GM21447 (cell line): ENCODE measurements around the gene CCDC186.
A peak's percentile ranks its signal among the peaks of the same experiment; 100 is the strongest.
"Not testable (repeated sequence)": the region's sequence is repeated elsewhere in the genome, so short reads cannot be mapped to it uniquely, and the experiment has no call there.

Experiments used
- ATAC-seq: cut with Tn5 transposase; IDR thresholded peaks from one replicate; pipeline ENCODE4 v1.9.1; 2021; ENCODE audit not compliant: unreplicated experiment

The CCDC186 gene

DNA sequence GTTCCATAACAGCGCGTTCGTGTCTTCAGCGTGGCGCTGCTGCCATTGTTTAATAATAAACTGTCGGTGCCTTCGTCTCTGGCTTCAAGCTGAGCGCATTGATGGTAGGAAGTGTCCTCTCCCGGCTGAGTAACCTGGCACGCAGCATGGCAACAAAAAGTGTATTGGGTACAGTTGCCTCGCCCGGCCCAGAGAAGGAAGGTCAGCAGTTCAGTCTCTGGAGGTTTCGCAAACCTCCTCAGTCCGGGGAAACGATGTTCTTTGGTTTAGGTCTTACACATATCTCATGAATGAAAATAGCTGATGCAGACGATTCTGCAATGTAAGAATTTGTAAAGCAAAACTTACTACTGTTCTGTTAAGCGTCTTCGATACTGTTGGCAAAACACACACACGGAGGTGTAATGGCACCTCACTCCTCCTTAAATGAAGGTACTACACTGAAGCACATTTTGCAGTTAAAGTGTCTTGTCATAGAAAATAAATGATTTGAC, 739 bp upstream of the CCDC186 start:
- peak; percentile 35 for ATAC-seq

DNA sequence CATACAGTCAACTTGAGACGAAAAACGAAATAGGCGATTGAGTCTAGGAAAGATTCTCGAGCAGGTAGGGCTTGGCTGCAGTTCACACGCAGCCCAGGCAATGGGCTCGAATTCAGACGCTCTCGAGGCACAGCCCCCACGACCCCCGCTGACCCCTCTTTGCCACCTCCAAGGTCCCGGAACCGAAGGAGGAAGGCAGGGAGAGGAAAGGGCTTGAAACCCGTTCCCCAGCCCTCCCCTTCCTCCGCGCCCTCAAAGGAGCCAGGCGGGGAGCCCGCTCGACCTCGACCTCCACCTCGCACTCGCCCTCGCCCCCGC, 441 bp downstream of the CCDC186 start:
- peak; percentile 1 for ATAC-seq

DNA sequence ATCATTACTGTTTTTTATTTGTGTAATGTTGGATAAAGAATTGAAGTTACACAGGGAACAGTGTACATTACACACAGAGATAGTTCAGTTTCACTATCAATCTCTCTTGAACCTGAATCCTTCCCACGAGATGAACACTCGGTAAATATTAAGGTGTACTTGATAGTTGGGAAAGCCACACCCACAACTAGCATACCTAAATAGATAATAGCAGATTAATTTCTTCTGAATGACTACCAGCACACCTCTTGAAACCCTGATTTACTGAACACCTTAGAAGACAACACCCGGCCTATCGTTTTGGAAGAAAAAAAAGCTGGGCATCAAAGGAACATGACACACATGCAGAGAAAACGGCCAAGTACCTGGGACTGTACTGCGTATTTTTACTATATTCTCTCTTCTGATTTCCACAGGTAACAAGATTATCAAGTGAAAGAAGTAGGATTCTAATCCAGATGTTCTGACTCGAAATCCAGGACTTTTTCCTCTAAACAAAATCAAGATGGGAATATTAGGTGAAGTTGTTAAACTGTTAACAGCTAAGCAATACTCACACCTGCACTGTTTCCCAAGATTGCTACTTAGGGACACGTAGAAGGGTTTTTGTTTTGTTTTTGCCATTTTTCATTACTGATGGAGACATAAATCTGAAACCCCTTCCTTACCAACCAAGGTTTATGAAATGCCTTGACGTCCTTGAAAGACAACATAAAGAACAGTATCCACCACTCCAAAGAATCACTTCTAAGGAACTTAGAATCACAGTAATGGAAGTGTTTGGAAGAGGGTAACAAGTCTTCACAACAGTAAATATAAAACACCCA, 1.0 kb downstream of the CCDC186 start:
- no peak for ATAC-seq

DNA sequence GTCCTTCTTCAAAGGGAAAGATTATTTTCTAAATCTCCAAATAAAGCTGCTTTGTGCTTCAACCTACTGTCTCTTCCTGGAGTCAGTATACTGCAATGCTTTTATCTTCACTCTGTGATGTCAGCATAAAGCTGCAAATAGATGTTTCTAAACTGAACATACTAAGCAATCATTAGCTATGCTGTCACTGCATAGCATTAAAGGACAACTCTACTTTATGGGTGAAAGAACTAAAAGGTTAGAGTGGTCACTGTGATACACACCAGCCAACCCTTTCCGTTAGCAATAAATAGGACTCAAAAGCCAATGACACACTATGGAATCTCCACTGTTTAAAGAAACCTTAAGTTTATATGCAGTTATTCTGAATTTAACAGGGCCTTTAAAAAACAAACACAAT, 1.8 kb downstream of the CCDC186 start:
- no peak for ATAC-seq

DNA sequence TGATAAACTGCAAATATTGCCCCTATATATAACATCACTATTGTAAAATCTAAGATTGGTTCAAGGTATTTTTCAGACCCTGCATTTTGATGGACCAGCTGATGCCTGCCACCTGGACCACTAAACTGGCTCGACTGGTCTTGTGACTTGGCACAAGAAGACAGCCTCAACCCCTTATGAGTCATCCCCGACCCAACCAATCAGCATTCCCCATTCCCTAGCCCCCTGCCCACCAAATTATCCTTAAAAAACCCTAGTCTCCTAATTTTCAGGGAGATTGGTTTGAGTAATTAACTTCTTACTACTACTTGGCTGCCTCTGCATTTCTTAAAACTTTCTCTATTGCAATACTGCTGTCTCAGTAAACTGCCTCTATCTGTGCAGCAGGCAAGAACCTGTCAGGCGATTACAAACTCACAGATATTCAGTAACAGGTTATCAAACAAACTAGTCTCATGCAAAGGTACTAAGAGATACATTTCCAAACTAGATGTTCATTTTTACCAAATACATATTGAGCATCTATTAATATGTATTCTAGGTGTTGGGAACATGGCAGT, 5.5 kb downstream of the CCDC186 start:
- no peak for ATAC-seq

DNA sequence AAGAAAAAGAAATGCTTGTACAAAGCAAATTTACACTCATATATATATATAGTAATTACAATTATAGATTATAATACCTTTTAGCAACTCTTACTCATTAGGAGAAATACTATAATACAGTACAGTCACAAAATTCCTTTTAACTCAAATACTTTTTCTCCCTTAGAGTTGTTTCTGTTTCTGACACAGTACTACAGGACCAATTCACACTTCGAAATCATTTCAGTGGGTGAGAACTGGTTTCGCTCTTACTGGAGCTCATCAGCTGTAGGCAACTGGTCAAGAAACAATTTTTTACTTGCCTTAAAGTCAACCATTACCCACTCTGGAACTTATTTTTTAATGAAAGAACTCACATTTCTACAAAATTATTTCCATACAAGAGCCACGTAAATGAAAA, 6.0 kb downstream of the CCDC186 start:
- no peak for ATAC-seq

DNA sequence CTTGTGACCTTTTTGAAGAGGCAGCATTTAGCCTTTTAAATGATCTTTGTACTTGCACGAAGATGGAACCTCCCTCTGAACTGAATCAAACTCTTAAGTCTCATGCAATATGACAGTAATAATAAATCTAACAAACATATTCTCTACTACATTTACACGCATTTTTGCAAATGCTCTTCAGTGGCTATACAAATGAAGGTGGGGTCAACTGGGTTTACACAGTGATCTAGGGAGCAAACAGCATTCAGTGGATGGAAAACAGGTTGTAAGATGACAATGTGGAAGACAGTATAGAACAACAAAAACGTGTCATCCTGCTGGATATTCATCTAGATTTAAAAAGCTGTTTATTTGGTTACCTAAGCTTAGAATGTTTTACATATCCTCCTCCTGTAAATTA, 7.5 kb downstream of the CCDC186 start:
- ATAC-seq, result no peak

DNA sequence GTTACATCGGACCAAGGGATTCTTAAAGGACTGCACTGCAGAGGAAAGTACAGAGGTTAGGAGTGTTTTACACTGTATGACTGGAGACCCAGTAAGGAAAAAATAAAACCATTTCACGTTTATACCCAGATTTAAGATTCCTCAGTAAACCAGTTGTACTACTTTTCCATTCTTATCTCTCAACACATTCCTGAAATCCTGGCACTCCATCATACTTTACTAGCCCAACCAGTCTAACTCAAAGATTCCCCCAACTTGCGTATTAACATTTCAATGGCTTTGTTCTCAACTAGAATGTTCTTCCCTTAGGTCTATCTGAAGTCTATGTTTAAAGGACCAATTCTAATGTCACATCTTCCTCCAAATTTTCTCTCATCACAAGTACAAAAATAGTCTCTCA, 8.0 kb downstream of the CCDC186 start:
- no peak for ATAC-seq

DNA sequence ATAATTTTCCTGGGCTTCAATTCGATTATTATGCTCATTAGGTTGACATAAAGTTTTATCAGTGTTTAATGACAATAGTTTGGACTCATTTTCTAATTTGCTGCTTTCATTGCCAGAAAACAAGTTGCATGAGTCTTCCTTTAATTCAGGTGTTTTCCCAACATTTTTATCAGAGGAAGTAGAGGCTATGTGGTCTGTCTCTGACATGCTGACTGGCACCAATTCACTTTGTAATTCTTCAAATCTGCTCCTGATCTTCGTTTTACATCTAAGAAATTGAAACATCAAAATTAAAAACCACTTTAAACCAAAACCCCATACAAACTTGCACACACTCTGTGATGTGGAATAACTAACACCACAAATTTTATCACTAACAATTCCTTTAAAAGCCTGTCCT, 10.9 kb downstream of the CCDC186 start:
- no peak for ATAC-seq

DNA sequence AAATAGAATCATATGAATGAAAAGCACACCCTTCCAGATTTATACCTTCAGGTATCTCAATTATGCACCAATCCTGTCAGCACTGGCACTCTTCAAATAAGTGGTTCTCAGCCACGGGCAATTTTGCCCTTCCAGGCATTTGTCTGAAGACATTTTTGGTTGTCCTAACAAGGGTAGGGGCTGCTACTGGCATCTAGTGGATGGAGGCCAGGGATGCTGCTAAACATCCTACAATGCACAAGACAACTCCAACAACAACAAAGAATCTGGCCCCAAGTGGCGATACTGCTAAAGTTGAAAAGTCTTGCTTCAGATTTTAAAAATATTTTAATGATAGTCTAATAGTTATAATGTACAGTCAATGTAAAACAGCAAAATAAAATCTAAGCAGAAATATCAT, 16.1 kb downstream of the CCDC186 start:
- no peak for ATAC-seq

DNA sequence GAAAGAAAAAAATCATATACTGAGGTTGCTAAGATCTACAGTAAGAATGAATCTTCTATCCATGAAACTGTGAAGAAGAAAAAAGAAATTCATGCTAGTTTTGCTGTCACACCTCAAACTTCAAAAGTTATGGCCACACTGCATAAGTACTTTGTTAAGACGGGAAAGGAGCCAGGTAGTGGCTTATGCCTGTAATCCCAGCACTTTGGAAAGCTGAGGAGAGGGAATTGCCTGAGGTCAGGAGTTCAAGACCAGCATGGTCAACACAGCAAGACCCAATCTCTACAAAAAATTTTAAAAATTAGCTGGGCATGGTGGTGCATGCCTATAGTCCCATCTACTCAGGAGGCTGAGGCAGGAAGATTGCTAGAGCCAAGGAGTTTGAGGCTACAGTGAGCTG, 22.1 kb downstream of the CCDC186 start:
- no peak for ATAC-seq

DNA sequence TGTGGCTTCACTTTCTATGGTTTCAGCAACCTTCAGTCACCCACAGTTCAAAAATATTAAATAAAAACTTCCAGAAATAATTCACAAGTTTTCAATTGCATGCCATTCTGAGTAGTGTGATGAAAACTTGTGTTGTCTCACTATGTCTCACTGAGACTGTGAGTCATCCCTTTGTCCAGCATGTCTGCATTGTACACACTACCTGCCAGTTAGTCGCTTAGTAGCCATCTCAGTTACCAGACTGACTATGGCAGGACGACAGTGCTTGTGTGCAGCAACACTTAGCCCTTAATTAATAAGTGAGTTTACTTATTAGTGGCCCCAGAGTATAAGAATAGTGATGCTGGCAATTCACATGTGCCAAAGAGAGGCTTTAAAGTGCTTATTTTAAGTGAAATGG, 22.5 kb downstream of the CCDC186 start:
- ATAC-seq, result no peak

DNA sequence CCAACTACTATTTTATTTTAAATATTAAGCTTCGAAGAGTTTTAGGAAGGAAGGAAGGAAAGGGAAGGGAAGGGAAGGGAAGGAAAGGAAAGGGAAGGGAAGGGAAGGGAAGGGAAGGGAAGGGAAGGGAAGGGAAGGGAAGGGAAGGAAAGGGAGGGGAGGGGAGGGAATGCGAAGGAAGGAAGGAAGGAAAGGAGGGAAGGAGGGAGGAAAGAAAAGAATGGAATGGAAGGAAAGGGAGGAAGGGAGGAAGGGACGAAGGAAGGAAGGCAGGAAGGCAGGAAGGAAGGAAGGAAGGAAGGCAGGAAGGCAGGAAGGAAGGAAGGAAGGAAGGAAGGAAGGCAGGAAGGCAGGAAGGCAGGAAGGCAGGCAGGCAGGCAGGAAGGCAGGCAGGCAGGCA, 24.5 kb downstream of the CCDC186 start:
- not testable (repeated sequence) for ATAC-seq

DNA sequence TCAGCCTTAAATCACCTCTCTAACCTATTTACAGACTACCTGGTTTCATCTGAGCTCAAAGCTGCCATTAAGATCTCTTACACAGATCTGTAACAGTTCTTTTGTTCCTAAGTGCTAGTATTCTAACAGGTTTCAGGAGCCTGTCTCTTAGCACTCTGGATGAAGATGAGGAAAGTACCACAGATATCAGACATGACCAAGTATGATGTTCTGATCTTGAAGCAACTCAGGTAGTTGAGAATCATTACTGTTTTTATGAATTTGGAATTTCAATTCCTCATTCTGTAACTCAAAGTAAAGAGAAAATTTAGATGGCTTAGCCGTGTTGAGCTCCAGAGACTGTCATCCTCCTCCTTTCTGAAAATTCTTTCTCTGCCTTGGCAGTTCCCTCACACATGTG, 30.8 kb downstream of the CCDC186 start:
- no peak for ATAC-seq

DNA sequence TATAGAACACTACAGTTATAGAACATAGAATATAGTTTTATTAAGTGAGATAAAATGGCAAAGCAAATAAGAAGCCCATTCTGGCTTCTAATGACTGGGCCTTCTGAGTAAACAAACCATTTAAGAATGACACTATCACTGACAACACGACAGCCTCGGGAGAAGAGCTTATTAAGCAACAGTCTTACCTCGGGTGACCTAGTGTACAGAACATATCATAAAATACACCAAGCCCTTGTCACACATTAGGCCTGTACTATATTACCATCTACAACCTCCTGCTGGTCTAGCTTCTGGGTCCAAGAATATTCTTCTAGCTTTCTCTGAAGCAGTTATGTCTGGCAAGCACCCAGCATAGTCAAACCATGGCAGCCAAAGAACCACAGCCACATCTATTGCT, 32.0 kb downstream of the CCDC186 start:
- no peak for ATAC-seq

DNA sequence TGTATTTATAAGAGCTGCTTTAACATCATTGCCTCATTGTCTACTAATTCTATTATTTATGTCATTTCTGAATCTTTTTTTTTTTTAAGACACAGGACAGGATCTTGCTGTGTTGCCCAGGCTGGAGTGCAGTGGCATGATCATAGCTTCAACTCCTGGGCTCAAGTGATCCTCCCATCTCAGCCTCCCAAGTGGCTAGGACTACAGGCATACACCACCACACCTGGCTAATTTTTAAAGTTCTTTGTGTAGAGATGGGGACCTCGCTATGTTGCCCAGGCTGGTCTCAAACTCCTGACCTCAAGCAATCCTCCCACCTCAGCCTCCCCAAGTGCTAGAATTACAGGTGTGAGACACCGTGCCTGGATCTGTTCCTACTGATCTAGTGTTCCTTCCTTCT, 33.2 kb downstream of the CCDC186 start:
- ATAC-seq, result not testable (repeated sequence)

DNA sequence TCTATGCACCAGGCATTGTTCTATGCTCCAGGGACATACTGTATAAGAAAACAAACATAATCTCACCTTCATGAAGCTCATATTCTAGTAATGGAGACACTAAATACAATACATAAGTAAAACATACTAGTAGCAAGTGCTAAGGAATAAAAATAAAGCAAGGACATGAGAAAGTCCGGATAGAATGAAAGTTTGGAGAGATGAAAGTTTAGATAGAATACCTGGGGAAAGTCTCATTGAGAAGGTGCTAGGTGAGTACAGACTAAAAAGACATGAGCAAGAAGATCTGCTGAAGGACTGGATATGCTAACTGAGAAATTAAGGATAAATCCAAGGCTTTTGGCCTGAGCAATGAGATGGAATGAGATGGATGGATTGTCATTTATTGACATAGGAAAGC, 34.0 kb downstream of the CCDC186 start:
- no peak for ATAC-seq

DNA sequence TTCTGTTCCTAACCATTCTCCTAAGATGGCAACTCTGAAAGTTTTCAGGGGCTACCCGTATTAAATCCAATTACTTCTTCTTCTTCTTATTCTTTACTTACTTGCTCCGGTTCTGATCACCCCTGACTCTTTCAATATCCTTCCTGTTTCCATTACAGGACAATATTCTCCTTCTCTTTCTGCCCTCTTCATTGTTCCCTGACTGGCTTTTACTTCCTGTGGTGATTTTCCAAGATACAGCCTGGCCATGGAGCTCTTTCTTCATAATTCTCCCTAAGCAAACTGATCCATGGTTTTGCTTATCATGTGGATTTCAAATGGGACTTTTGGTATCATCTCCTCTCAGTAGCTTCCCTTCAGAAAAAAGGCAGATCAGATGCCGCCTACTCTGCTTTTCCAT, 35.4 kb downstream of the CCDC186 start:
- ATAC-seq, result no peak

DNA sequence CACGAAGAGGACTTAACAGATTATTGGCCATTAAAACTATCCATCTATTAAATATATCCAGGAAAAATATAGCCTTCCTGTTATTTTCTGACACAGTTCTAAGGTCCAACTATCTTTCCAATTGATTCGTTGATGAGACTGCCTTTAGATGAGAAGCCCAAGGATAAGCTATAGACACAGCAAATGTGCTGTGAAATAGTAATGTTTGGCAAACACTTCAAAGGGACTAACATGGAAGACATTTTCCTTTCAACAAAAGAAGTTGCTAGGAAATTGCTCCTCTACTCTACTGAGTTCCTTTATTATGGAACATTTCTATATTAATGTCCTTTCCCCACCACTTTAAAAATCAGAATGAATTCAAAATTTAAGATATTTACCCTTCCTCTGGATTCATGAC, 38.5 kb downstream of the CCDC186 start:
- no peak for ATAC-seq

DNA sequence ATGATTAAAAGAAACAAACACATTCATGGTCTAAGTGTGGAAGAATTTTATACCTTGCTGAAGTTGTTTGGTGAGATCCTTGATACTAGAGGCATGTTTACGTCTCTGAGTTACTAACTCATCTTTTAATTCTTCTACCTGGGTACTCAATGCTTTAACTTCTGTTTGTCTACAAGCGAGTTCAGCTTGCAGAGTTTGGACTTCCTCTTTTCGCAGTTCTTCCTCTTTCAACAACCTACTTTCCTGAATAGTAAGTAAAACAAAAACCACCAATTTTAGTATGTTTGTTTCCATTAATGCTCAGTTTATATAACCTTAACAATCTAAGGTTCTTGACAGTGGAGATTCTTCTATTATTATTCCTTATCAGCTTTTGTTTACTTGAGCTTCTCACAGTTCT, 42.9 kb downstream of the CCDC186 start:
- ATAC-seq, result no peak

DNA sequence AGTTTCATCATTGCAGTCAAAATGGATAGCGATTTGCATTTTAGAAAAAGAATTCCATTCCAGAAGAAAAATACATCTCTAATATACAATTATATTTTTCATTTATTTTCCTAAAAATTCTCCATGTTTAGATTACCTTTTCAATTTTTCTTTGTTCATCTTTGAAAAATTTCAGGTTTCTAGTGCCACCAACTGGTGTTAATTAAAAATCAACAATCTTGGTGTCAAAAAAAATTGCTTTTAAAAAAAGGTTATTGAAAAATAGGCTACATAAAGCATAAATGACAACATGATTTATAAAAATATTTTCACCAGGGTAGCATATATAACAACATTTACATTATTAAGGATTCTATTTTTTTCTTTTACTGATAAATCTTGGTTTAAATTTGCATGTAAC, 53.0 kb downstream of the CCDC186 start:
- ATAC-seq, result no peak

DNA sequence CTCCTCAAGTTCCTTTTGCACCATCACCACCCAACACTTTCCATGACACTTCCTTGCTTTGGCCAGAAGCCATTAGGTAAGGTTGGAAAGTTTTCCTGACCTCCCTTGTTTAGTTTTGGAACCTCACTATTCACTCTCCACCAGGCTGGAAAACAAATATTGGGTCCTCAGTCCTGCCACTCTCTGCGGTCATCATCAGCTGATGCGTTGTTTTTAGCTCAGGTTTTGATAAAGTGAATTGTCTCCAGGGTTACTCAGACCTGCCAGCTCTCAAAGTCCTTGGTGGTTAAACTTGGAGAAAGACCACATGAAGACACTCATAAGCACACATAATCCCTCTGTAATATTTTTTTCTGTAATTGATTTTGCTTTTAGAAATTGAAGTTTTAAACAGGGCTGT, 55.5 kb downstream of the CCDC186 start:
- ATAC-seq, result no peak

DNA sequence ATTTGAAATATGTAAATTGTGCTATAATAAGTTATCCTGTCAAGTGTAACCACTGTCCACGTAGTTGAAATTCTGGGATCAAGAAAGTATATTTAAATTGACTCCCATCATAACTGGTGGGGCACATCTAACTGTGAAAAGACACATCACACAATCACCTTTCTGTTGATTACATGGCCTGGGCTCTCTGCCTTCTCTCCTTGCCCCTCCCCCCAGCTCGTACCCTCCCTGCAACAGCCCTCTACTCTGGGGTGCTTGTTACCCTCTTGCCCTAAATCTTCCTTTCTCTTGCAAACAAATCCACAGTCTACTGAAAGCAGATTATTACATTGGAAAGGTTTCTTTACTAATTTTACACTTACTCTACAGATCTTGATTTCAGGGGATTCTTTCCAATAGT, 56.3 kb downstream of the CCDC186 start:
- no peak for ATAC-seq
